Activated CD4-positive, alpha-beta T cell treated with anti-CD3 and anti-CD28 coated beads, Interleukin-2, amount 10 ng/mL, durations not matched to agents 24 days and 14 days (primary cell): ENCODE measurements around the gene CBFA2T2. TPM values are rescaled to one million over a fixed set of nuclear protein-coding genes. Genes with fewer than 3 reads are reported as not detected.

Experiments
- total RNA-seq: library from RNA; stranded (reverse); gene quantifications from 2 replicates; pipeline ENCODE4 v1.2.3, GENCODE V29; 2022

CBFA2T2 gene
- total RNA-seq, 1 donor from 2014 or later = 12.9 TPM

Other genes starting within 250 kb of the CBFA2T2 start
- not detected in 2 replicates for gene BPIFB1, start 206.9 kb upstream of the CBFA2T2 start, total RNA-seq
- gene CDK5RAP1, start 88.6 kb upstream of the CBFA2T2 start, total RNA-seq = 49.9 and 52.9 TPM in 2 replicates
- 0.91 and 1.0 TPM in 2 replicates for gene SNTA1, start 46.3 kb upstream of the CBFA2T2 start, total RNA-seq
- 0.16 and 0.26 TPM in 2 replicates for gene C20orf144, start 172.2 kb downstream of the CBFA2T2 start, total RNA-seq
- 3.7 TPM in 2 replicates for gene ACTL10, start 176.8 kb downstream of the CBFA2T2 start, total RNA-seq
- gene NECAB3, start 184.3 kb downstream of the CBFA2T2 start, total RNA-seq = 29.0 and 30.0 TPM in 2 replicates
- gene E2F1, start 196.3 kb downstream of the CBFA2T2 start, total RNA-seq = 77.2 and 78.3 TPM in 2 replicates
- 5.4 and 5.5 TPM in 2 replicates for gene PXMP4, start 230.2 kb downstream of the CBFA2T2 start, total RNA-seq
- gene ZNF341, start 241.9 kb downstream of the CBFA2T2 start, total RNA-seq = 6.1 and 7.1 TPM in 2 replicates